T-cell (primary cell): ENCODE measurements around the gene RSPO4. TPM values are rescaled to one million over a fixed set of nuclear protein-coding genes. Genes with fewer than 3 reads are reported as not detected.

Experiments used
- ATAC-seq, 4 experiments: fragments of 200-7000 bp in 3 of 4; fragments of 150-1000 bp in 1 of 4; cut with Tn5 transposase; replicated peaks in 1 of 4; 1 replicate in 3 of 4; 2 replicates in 1 of 4; pipeline ENCODE4 v1.10.0; 2021; ENCODE audit warnings: moderate library complexity in 3 of 4, mild to moderate bottlenecking in 2 of 4, moderate number of reproducible peaks in 1 of 4
- CTCF ChIA-PET, 2 donors: fragments of 300-600 bp; sonication (Branson Sonifier 250); formaldehyde crosslinking; loops; one replicate each; lab custom pipeline; 2022; ENCODE audit warnings: antibody characterized with exemption in 2 of 2; lab: Charles Lee
- POLR2A ChIA-PET, 2 donors: fragments of 300-600 bp; sonication (Branson Sonifier 250); formaldehyde crosslinking; loops; one replicate each; lab custom pipeline; 2022; ENCODE audit warnings: antibody characterized with exemption in 2 of 2; lab: Charles Lee
- DNase-seq, 35 experiments: peaks; one replicate each; pipeline versions ENCODE4 v3.0.0 to v3.0.0-alpha.2; 2013 to 2023
- H3K27ac ChIP-seq: one replicate; pipeline ENCODE4 v1.5.1; 2013; ENCODE audit warnings: low read length
- H3K27me3 ChIP-seq, 2 experiments: replicated peaks in 1 of 2; 1 replicate in 1 of 2; 2 replicates in 1 of 2; pipeline versions ENCODE4 v1.6.1 to v1.7.0; 2013; ENCODE audit warnings: low read length in 1 of 2, mixed read lengths in 1 of 2; ENCODE audit not compliant: control insufficient read depth in 2 of 2, insufficient read depth in 2 of 2; ENCODE audit errors: extremely low read depth in 1 of 2
- H3K36me3 ChIP-seq, 2 donors: 1 replicate in 1 of 2; 2 replicates in 1 of 2; pipeline versions ENCODE4 v1.6.1 to v1.7.0; 2013; ENCODE audit warnings: low read length in 1 of 2; ENCODE audit not compliant: control insufficient read depth in 2 of 2, insufficient read depth in 1 of 2; ENCODE audit errors: extremely low read depth in 1 of 2
- H3K4me1 ChIP-seq, 2 experiments: 1 replicate in 1 of 2; 2 replicates in 1 of 2; pipeline versions ENCODE4 v1.6.1 to v1.7.0; 2013; ENCODE audit warnings: low read length in 2 of 2, mixed read lengths in 1 of 2; ENCODE audit not compliant: insufficient read depth in 2 of 2, control insufficient read depth in 1 of 2; ENCODE audit errors: extremely low read depth in 1 of 2
- H3K4me3 ChIP-seq, 2 donors: 1 replicate in 1 of 2; 2 replicates in 1 of 2; pipeline versions ENCODE4 v1.5.1 to v1.7.0; 2013; ENCODE audit warnings: mild to moderate bottlenecking in 2 of 2, low read length in 1 of 2, moderate library complexity in 1 of 2; ENCODE audit not compliant: control insufficient read depth in 1 of 2; ENCODE audit errors: extremely low read depth in 1 of 2
- H3K9me3 ChIP-seq: 2 replicates; pipeline ENCODE4 v1.7.0; 2013
- H3K27ac Mint-ChIP-seq, 2 donors: one replicate each; pipeline ENCODE4 v1.8.0; 2020 to 2021; ENCODE audit warnings: mild to moderate bottlenecking in 2 of 2, mixed read lengths in 2 of 2
- H3K27me3 Mint-ChIP-seq, 2 donors: one replicate each; pipeline ENCODE4 v1.8.0; 2021 to 2022; ENCODE audit warnings: mixed read lengths in 2 of 2
- H3K36me3 Mint-ChIP-seq: one replicate; pipeline ENCODE4 v1.8.0; 2021; ENCODE audit warnings: mixed read lengths
- H3K4me1 Mint-ChIP-seq, 3 donors: one replicate each; pipeline ENCODE4 v1.8.0; 2020 to 2022; ENCODE audit warnings: mixed read lengths in 3 of 3, mild to moderate bottlenecking in 1 of 3
- H3K4me3 Mint-ChIP-seq, 3 donors: one replicate each; pipeline ENCODE4 v1.8.0; 2020 to 2022; ENCODE audit warnings: mild to moderate bottlenecking in 3 of 3, mixed read lengths in 3 of 3, moderate library complexity in 3 of 3
- H3K9me3 Mint-ChIP-seq, 3 donors: one replicate each; pipeline ENCODE4 v1.8.0; 2020 to 2022; ENCODE audit warnings: mixed read lengths in 3 of 3
- WGBS: methylation state at CpG from one replicate; pipeline ENCODE4 v1.1.5; 2013; ENCODE audit warnings: missing lambda C conversion rate; ENCODE audit not compliant: insufficient coverage; 5-methylcytosine and 5-hydroxymethylcytosine counted together
- total RNA-seq, 35 experiments: library from RNA in 6 of 35; stranded (reverse) in 6 of 35; fragments of 120-200 nt in 1 of 35; gene quantifications; one replicate each; pipeline versions ENCODE4 v1.2.1 to v1.2.4 and lab custom pipeline; 2013 to 2026

The RSPO4 gene
- total RNA-seq (under 1 TPM in 4 of 5 donors, not detected in 1; 0.33 to 0.98 (median 0.55) TPM), total RNA-seq (lab: John Stamatoyannopoulos, UW) (0 to 0.47 (median 0.07) reads per million in 29 experiments)
- total RNA-seq (2013): 0.11 TPM

GRCh38 chr20:1001911-1002681, at the start of gene RSPO4:
RSPO4 (minus strand) TSS chr20:1002311; CDS start chr20:1002164, 147 bp downstream.
- Histone ChIP-seq H3K4me1 (no peaks in the 10 kb centered on the region), H3K27me3 (peaks cover 3 to 49% of the 10 kb centered on the region in 2 experiments), H3K27ac (no peak within 1 kb of the TSS), H3K36me3 (no peaks in the 10 kb centered on the region), H3K9me3 (no peaks in the 10 kb centered on the region), H3K4me3 (no peak within 1 kb of the TSS)
- ChIA-PET POLR2A (no interaction called here), CTCF (no interaction called here)
- H3K27me3 Mint-ChIP-seq: peaks cover 30 to 64% of the 10 kb centered on the region in 2 donors
- peaks cover 7 to 11% (median 11%) of the 10 kb centered on the region in 3 donors for H3K4me1 Mint-ChIP-seq
- WGBS: 6% methylated on average over 86 of the region's 88 CpGs
- H3K36me3 Mint-ChIP-seq: no peaks in the 10 kb centered on the region
- ATAC-seq (peak in 1 of 4 experiments; percentile 20), DNase-seq (no peak)
- H3K27ac Mint-ChIP-seq: peak within 1 kb of the TSS in 1 of 2 donors; percentile 32
- H3K4me3 Mint-ChIP-seq: peak within 1 kb of the TSS in 2 of 3 donors; percentile 43 to 70
- H3K9me3 Mint-ChIP-seq: no peaks in the 10 kb centered on the region

GRCh38 chr20:1050440-1050839, 48.3 kb upstream of the RSPO4 start:
- DNase-seq (no peak), ATAC-seq (no peak)
- ChIA-PET CTCF (no interaction called here), POLR2A (no interaction called here)
- Histone ChIP-seq H3K27me3 (no peaks in the 10 kb centered on the region), H3K4me3 (no peak overlapping the region), H3K9me3 (no peaks in the 10 kb centered on the region), H3K36me3 (no peaks in the 10 kb centered on the region), H3K27ac (no peak overlapping the region), H3K4me1 (no peaks in the 10 kb centered on the region)
- peaks cover 0 to 9% (median 9%) of the 10 kb centered on the region in 3 donors for H3K9me3 Mint-ChIP-seq
- H3K4me1 Mint-ChIP-seq: no peaks in the 10 kb centered on the region
- no peak overlapping the region for H3K27ac Mint-ChIP-seq
- no peak overlapping the region for H3K4me3 Mint-ChIP-seq
- no peaks in the 10 kb centered on the region for H3K27me3 Mint-ChIP-seq
- H3K36me3 Mint-ChIP-seq: peaks cover 9% of the 10 kb centered on the region
- 81% methylated on average over 6 of the region's 6 CpGs for WGBS

GRCh38 chr20:1045860-1046418, 43.8 kb upstream of the RSPO4 start:
- Histone ChIP-seq H3K4me1 (no peaks in the 10 kb centered on the region), H3K27me3 (peaks cover 0 to 3% of the 10 kb centered on the region in 2 experiments), H3K36me3 (no peaks in the 10 kb centered on the region), H3K4me3 (no peak overlapping the region), H3K9me3 (no peaks in the 10 kb centered on the region), H3K27ac (no peak overlapping the region)
- 79% methylated on average over 1 of the region's 3 CpGs for WGBS
- POLR2A ChIA-PET: no interaction called here
- ATAC-seq (no peak), DNase-seq (no peak)
- Mint-ChIP-seq H3K4me3 (no peak overlapping the region), H3K9me3 (peaks cover 0 to 9% (median 9%) of the 10 kb centered on the region in 3 donors), H3K4me1 (no peaks in the 10 kb centered on the region), H3K27me3 (no peaks in the 10 kb centered on the region), H3K36me3 (peaks cover 9% of the 10 kb centered on the region), H3K27ac (no peak overlapping the region)
- CTCF ChIA-PET: no interaction called here

- POLR2A ChIA-PET: no interaction called here
- Mint-ChIP-seq H3K4me1 (no peaks in the 10 kb centered on the region), H3K4me3 (no peak overlapping the region), H3K36me3 (peaks cover 2% of the 10 kb centered on the region), H3K27ac (no peak overlapping the region), H3K9me3 (peaks cover 0 to 3% (median 2%) of the 10 kb centered on the region in 3 donors), H3K27me3 (peaks cover 0 to 3% of the 10 kb centered on the region in 2 donors)
- no peaks in the 10 kb centered on the region for H3K4me1 ChIP-seq
- CTCF ChIA-PET: no interaction called here
- H3K4me3 ChIP-seq: no peak overlapping the region
- H3K9me3 ChIP-seq: no peaks in the 10 kb centered on the region
- no peak overlapping the region for H3K27ac ChIP-seq
- H3K27me3 ChIP-seq: peaks cover 0 to 6% of the 10 kb centered on the region in 2 experiments
- no peak for DNase-seq
- ATAC-seq: no peak
- 83% methylated on average over 4 of the region's 7 CpGs for WGBS
- no peaks in the 10 kb centered on the region for H3K36me3 ChIP-seq
Measured at GRCh38 chr20:1041845-1042390, 39.8 kb upstream of the RSPO4 start.

- Mint-ChIP-seq H3K4me3 (no peak overlapping the region), H3K27me3 (peaks cover 11 to 20% of the 10 kb centered on the region in 2 donors), H3K36me3 (no peaks in the 10 kb centered on the region), H3K9me3 (no peaks in the 10 kb centered on the region), H3K4me1 (no peaks in the 10 kb centered on the region), H3K27ac (no peak overlapping the region)
- Histone ChIP-seq H3K9me3 (no peaks in the 10 kb centered on the region), H3K27me3 (peaks cover 0 to 15% of the 10 kb centered on the region in 2 experiments), H3K4me1 (no peaks in the 10 kb centered on the region), H3K4me3 (no peak overlapping the region), H3K36me3 (no peaks in the 10 kb centered on the region), H3K27ac (no peak overlapping the region)
- DNase-seq (no peak), ATAC-seq (no peak)
- ChIA-PET POLR2A (no interaction called here), CTCF (no interaction called here)
- 94% methylated on average over 2 of the region's 2 CpGs for WGBS
Measured at GRCh38 chr20:1038205-1038604, 36.1 kb upstream of the RSPO4 start.

- H3K36me3 Mint-ChIP-seq: no peaks in the 10 kb centered on the region
- H3K27me3 Mint-ChIP-seq: peaks cover 11 to 20% of the 10 kb centered on the region in 2 donors
- DNase-seq (no peak), ATAC-seq (no peak)
- ChIA-PET CTCF (no interaction called here), POLR2A (no interaction called here)
- 86% methylated on average over 1 of the region's 2 CpGs for WGBS
- H3K27ac ChIP-seq: no peak overlapping the region
- no peak overlapping the region for H3K4me3 Mint-ChIP-seq
- H3K36me3 ChIP-seq: no peaks in the 10 kb centered on the region
- no peak overlapping the region for H3K27ac Mint-ChIP-seq
- H3K4me3 ChIP-seq: no peak overlapping the region
- H3K4me1 ChIP-seq: no peaks in the 10 kb centered on the region
- peaks cover 0 to 15% of the 10 kb centered on the region in 2 experiments for H3K27me3 ChIP-seq
- H3K4me1 Mint-ChIP-seq: no peaks in the 10 kb centered on the region
- no peaks in the 10 kb centered on the region for H3K9me3 ChIP-seq
- no peaks in the 10 kb centered on the region for H3K9me3 Mint-ChIP-seq
Measured at GRCh38 chr20:1037039-1037438, 34.9 kb upstream of the RSPO4 start.
